ENCODE data around the gene IGF2R. TPM values are rescaled to one million over a fixed set of nuclear protein-coding genes. Genes with fewer than 3 reads are reported as not detected.

IGF2R gene
- total RNA-seq, 1 donor from 2014 or later: 109 TPM

GRCh38 chr6:159941286-159942113 is 27.4 kb upstream of the IGF2R start:
- H3K36me3 ChIP-seq (ENCODE audit: control insufficient read depth, insufficient read depth, low read length): no peaks in the 10 kb centered on the region
- FAIRE-seq (peak; percentile 13), DNase-seq (ENCODE audit: low read depth) (peak; percentile 50)
- no peak overlapping the region for H3K4me3 ChIP-seq (ENCODE audit: low read depth, low read length)
- no peaks in the 10 kb centered on the region for H3K27me3 ChIP-seq (ENCODE audit: control insufficient read depth, insufficient read depth, low read length)
- peak; percentile 49 for TF ChIP-seq CTCF (IDR thresholded peaks at IDR 0.05; ENCODE audit: insufficient read depth, low read length, severe bottlenecking)

GRCh38 chr6:159943101-159943632 is 25.7 kb upstream of the IGF2R start:
- TF ChIP-seq CTCF (IDR thresholded peaks at IDR 0.05; ENCODE audit: insufficient read depth, low read length, severe bottlenecking): no peak
- Histone ChIP-seq H3K36me3 (ENCODE audit: control insufficient read depth, insufficient read depth, low read length) (no peaks in the 10 kb centered on the region), H3K4me3 (ENCODE audit: low read depth, low read length) (no peak overlapping the region), H3K27me3 (ENCODE audit: control insufficient read depth, insufficient read depth, low read length) (no peaks in the 10 kb centered on the region)
- peak; percentile 28 for FAIRE-seq
- DNase-seq (ENCODE audit: low read depth): peak; percentile 25

- Histone ChIP-seq H3K27me3 (ENCODE audit: control insufficient read depth, insufficient read depth, low read length) (no peaks in the 10 kb centered on the region), H3K4me3 (ENCODE audit: low read depth, low read length) (no peak overlapping the region), H3K36me3 (ENCODE audit: control insufficient read depth, insufficient read depth, low read length) (no peaks in the 10 kb centered on the region)
- DNase-seq (ENCODE audit: low read depth) (no peak), FAIRE-seq (peak; percentile 13)
- TF ChIP-seq CTCF (IDR thresholded peaks at IDR 0.05; ENCODE audit: insufficient read depth, low read length, severe bottlenecking): no peak
Observed at GRCh38 chr6:159943968-159944598, 24.8 kb upstream of the IGF2R start.

GRCh38 chr6:159945801-159946392 is 23.0 kb upstream of the IGF2R start:
- no peak for DNase-seq (ENCODE audit: low read depth)
- no peak for TF ChIP-seq CTCF (IDR thresholded peaks at IDR 0.05; ENCODE audit: insufficient read depth, low read length, severe bottlenecking)
- FAIRE-seq: peak; percentile 40
- no peaks in the 10 kb centered on the region for H3K27me3 ChIP-seq (ENCODE audit: control insufficient read depth, insufficient read depth, low read length)
- H3K4me3 ChIP-seq (ENCODE audit: low read depth, low read length): no peak overlapping the region
- no peaks in the 10 kb centered on the region for H3K36me3 ChIP-seq (ENCODE audit: control insufficient read depth, insufficient read depth, low read length)

- TF ChIP-seq CTCF (IDR thresholded peaks at IDR 0.05; ENCODE audit: insufficient read depth, low read length, severe bottlenecking): no peak
- no peak overlapping the region for H3K4me3 ChIP-seq (ENCODE audit: low read depth, low read length)
- no peak for DNase-seq (ENCODE audit: low read depth)
- no peaks in the 10 kb centered on the region for H3K36me3 ChIP-seq (ENCODE audit: control insufficient read depth, insufficient read depth, low read length)
- no peak for FAIRE-seq
- no peaks in the 10 kb centered on the region for H3K27me3 ChIP-seq (ENCODE audit: control insufficient read depth, insufficient read depth, low read length)
Observed at GRCh38 chr6:159946912-159947311, 22.0 kb upstream of the IGF2R start.
